Measurements from ENCODE around the gene PPM1D.

DNA sequence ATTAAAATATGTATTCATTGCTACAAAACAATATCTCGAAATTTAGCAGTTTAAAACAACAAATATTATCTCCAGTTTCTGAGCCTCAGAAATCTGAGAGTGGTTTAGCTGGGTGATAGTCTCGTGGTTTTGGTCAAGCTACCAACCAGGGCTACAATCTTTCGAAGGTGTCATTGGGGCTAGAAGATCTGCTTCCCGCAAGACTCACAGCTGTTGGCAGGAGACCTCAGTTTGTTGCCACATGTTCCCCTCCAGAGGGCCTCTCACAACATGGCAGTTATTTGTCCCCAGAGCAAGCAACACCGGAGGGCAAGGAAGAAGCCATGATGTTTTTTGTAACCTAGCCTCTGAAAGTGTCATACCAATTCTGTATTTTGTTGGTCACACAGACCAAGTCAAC, 65.6 kb downstream of the PPM1D start:
- TF ChIP-seq, protein P1, sequence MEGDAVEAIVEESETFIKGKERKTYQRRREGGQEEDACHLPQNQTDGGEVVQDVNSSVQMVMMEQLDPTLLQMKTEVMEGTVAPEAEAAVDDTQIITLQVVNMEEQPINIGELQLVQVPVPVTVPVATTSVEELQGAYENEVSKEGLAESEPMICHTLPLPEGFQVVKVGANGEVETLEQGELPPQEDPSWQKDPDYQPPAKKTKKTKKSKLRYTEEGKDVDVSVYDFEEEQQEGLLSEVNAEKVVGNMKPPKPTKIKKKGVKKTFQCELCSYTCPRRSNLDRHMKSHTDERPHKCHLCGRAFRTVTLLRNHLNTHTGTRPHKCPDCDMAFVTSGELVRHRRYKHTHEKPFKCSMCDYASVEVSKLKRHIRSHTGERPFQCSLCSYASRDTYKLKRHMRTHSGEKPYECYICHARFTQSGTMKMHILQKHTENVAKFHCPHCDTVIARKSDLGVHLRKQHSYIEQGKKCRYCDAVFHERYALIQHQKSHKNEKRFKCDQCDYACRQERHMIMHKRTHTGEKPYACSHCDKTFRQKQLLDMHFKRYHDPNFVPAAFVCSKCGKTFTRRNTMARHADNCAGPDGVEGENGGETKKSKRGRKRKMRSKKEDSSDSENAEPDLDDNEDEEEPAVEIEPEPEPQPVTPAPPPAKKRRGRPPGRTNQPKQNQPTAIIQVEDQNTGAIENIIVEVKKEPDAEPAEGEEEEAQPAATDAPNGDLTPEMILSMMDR (IDR thresholded peaks at IDR 0.05; ENCODE audit: insufficient read depth, low read depth, low read length) = no peak
- no peak for TF ChIP-seq EZH2 (IDR thresholded peaks at IDR 0.05; ENCODE audit: insufficient read depth, low read length)
